HFFc6 (cell line): Measurements from ENCODE around the gene PDX1. TPM values are rescaled to one million over a fixed set of nuclear protein-coding genes. Genes with fewer than 3 reads are reported as not detected.

Source experiments
- DNase-seq: peaks from one replicate; pipeline ENCODE4 v3.0.0-alpha.2; 2018
- H3K27ac Mint-ChIP-seq: 2 replicates; pipeline ENCODE4 v1.8.0; 2020; ENCODE audit warnings: mild to moderate bottlenecking, mixed read lengths
- H3K27me3 Mint-ChIP-seq: 2 replicates; pipeline ENCODE4 v1.8.0; 2021; ENCODE audit warnings: mild to moderate bottlenecking, moderate library complexity, mixed read lengths; ENCODE audit not compliant: insufficient read depth
- H3K36me3 Mint-ChIP-seq: 2 replicates; pipeline ENCODE4 v1.8.0; 2021; ENCODE audit warnings: low read depth, mixed read lengths
- H3K4me1 Mint-ChIP-seq: 2 replicates; pipeline ENCODE4 v1.8.0; 2020; ENCODE audit warnings: low read depth, mixed read lengths
- H3K4me3 Mint-ChIP-seq: 2 replicates; pipeline ENCODE4 v1.8.0; 2020; ENCODE audit warnings: mild to moderate bottlenecking, moderate library complexity, mixed read lengths
- H3K9me3 Mint-ChIP-seq: 2 replicates; pipeline ENCODE4 v1.8.0; 2020; ENCODE audit warnings: mild to moderate bottlenecking, mixed read lengths
- total RNA-seq, 6 experiments: library from RNA; stranded (reverse); fragmentation: NEBNext Ultra II Directional; extraction: Animal tissue kit (Norgen Biotek cat#: 25700); gene quantifications; 2 replicates in 1 of 6; 3 replicates in 5 of 6; pipeline ENCODE4 v1.2.3, GENCODE V29; 2021
- TF ChIP-seq, protein P1 (sequence below): fragments of 200-600 bp; sonication (generic); IDR thresholded peaks from 2 replicates; pipeline ENCODE4 v1.5.0; 2021; ENCODE audit warnings: antibody characterized with exemption, mild to moderate bottlenecking

Gene PDX1
- total RNA-seq, 6 experiments from 2014 or later: not detected

DNA sequence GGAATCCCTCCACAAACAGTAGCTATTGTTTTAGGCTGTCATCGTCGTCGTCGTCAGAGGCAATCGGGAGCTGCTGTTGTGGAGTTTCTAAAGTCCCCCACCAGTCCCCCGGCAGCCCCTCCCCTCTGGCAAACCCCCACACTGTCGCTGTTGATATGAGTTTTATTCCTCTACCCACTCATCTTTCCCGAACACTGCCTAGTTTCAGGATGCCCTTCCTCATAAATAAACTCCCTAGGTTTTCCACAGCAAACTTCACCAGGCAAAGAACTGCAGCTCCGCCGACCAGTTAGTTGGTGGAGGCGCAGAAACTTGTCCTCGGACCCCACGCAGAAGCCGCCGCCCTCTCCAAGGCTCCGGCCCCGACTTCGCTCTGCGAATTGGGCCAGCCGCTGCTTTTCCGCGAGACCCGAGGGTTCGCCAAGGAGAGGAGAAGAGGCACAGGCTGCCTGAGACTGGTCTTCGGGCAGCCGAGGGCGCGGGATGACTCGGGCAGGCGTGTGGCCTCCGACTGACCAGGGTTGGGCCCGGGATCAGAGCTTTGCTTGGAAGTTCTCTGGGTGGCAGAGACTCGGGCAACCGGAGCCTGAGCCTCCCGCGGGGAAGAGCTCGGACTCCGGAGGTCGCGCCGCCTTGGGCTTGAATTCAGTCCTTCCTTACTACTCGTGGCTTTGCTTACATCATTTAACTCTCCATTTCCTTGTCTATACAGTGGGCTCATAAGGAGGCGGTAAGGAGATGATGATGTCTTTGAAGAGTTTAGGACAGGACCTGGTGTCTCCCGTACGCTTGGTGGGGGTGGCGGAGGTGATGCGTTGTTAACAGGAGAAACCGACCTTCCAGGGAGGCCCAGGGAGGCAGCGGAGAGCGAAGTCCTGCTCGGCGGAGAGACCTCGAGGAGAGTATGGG, 7.9 kb downstream of the PDX1 start:
- H3K9me3 Mint-ChIP-seq: no peaks in the 10 kb centered on the region
- H3K4me3 Mint-ChIP-seq: no peak overlapping the region
- peaks cover 8% of the 10 kb centered on the region; the same call in 1 of the 2 replicates for H3K4me1 Mint-ChIP-seq
- H3K36me3 Mint-ChIP-seq: no peaks in the 10 kb centered on the region
- H3K27me3 Mint-ChIP-seq: peaks cover 78% of the 10 kb centered on the region
- TF ChIP-seq, protein P1, sequence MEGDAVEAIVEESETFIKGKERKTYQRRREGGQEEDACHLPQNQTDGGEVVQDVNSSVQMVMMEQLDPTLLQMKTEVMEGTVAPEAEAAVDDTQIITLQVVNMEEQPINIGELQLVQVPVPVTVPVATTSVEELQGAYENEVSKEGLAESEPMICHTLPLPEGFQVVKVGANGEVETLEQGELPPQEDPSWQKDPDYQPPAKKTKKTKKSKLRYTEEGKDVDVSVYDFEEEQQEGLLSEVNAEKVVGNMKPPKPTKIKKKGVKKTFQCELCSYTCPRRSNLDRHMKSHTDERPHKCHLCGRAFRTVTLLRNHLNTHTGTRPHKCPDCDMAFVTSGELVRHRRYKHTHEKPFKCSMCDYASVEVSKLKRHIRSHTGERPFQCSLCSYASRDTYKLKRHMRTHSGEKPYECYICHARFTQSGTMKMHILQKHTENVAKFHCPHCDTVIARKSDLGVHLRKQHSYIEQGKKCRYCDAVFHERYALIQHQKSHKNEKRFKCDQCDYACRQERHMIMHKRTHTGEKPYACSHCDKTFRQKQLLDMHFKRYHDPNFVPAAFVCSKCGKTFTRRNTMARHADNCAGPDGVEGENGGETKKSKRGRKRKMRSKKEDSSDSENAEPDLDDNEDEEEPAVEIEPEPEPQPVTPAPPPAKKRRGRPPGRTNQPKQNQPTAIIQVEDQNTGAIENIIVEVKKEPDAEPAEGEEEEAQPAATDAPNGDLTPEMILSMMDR: no peak
- no peak for DNase-seq
- no peak overlapping the region for H3K27ac Mint-ChIP-seq

DNA sequence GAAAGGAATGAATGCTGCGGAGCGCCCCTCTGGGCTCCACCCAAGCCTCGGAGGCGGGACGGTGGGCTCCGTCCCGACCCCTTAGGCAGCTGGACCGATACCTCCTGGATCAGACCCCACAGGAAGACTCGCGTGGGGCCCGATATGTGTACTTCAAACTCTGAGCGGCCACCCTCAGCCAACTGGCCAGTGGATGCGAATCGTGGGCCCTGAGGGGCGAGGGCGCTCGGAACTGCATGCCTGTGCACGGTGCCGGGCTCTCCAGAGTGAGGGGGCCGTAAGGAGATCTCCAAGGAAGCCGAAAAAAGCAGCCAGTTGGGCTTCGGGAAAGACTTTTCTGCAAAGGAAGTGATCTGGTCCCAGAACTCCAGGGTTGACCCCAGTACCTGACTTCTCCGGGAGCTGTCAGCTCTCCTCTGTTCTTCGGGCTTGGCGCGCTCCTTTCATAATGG, 8.6 kb downstream of the PDX1 start:
- no peak for DNase-seq
- Mint-ChIP-seq H3K27me3 (peaks cover 72% of the 10 kb centered on the region), H3K27ac (no peak overlapping the region), H3K36me3 (no peaks in the 10 kb centered on the region), H3K4me3 (no peak overlapping the region), H3K9me3 (no peaks in the 10 kb centered on the region), H3K4me1 (peaks cover 8% of the 10 kb centered on the region; the same call in 1 of the 2 replicates)
- TF ChIP-seq, protein P1: no peak

DNA sequence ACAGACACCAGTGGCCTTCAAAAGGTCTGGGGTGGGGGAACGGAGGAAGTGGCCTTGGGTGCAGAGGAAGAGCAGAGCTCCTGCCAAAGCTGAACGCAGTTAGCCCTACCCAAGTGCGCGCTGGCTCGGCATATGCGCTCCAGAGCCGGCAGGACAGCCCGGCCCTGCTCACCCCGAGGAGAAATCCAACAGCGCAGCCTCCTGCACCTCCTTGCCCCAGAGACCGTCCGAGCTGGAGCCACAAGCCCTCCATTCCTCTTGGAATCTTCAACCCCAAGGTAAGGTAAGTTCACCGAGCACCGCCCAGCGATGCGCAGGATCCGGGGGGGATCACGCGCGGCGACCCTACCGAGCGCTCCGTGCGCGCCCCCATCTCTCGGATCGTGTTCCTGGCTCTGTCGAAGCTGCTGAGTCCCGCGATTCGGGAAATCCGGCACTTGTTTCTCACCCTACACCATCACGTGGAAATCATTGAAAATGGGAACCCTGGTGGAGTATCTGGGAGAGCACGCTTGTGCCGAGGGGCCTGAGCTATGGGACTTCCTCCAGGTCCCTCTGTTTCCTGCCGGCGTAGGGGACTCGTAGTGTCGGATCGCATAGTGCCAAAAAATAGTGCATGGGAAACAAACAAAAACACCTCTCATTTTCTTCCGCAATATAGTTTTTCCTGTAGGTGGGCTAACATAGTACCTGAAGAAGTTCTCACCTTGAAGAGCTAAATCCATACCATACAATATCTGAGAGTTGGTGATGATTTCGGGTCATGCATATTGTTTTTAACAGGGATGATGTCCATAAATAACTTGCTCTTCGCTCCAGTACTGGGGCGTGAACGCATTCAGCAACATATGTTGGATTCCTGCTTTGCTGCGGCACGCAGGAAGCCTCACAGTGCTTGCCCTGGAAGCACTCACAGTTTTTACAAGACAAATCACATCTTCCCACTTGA, 9.3 kb downstream of the PDX1 start:
- Mint-ChIP-seq H3K36me3 (no peaks in the 10 kb centered on the region), H3K27me3 (peaks cover 65% of the 10 kb centered on the region), H3K27ac (no peak overlapping the region), H3K4me3 (no peak overlapping the region), H3K4me1 (peaks cover 8% of the 10 kb centered on the region; the same call in 1 of the 2 replicates), H3K9me3 (no peaks in the 10 kb centered on the region)
- TF ChIP-seq, protein P1: no peak
- no peak for DNase-seq

DNA sequence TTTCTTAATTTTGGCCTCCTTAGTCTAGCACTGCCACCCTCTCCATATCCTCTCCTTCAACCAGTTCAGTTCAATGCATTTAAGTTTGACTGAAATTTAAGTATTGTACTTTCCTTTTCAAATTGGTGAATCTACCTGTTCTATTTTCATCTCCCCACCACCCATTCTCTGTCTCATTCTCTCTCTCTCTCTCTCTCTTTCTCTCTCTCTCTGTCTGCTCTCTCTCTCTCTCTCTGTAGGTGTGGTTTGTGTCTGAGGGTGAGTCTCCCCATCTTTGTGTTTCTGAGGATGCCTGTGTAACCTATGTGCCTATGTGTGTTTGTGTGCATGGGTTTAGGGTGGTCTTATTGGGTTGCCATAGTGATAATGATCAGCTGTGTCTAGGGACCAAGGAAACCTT, 10.1 kb downstream of the PDX1 start:
- H3K9me3 Mint-ChIP-seq: no peaks in the 10 kb centered on the region
- peaks cover 8% of the 10 kb centered on the region; the same call in 1 of the 2 replicates for H3K4me1 Mint-ChIP-seq
- H3K36me3 Mint-ChIP-seq: no peaks in the 10 kb centered on the region
- H3K27ac Mint-ChIP-seq: no peak overlapping the region
- no peak for DNase-seq
- H3K27me3 Mint-ChIP-seq: peaks cover 62% of the 10 kb centered on the region
- TF ChIP-seq, protein P1: no peak
- no peak overlapping the region for H3K4me3 Mint-ChIP-seq

DNA sequence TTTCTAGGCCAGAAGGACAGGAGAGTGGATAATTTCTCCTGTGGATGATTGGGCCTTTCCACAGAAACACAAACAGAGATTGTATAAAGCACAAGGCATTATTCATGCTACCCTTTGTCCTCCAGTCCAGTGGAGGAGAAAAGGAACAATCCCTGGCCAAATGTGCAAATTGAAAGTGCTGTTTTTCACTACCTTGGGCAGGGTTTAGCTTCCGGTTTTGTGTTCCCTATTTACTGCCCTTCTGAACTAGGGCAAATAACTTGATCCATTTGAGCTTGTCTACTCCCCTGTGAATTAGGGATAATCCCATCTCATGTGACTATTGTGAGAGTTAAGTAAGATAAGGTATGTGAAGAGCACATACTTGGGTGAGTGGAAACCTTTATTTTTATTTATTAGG, 13.3 kb downstream of the PDX1 start:
- Mint-ChIP-seq H3K27me3 (peaks cover 38% of the 10 kb centered on the region), H3K9me3 (no peaks in the 10 kb centered on the region), H3K4me1 (no peaks in the 10 kb centered on the region), H3K4me3 (no peak overlapping the region), H3K27ac (no peak overlapping the region), H3K36me3 (no peaks in the 10 kb centered on the region)
- TF ChIP-seq, protein P1: no peak
- no peak for DNase-seq
